Measurements from ENCODE around the gene CYSLTR2.
A peak's percentile ranks its signal among the peaks of the same experiment; 100 is the strongest.

Gene CYSLTR2

DNA sequence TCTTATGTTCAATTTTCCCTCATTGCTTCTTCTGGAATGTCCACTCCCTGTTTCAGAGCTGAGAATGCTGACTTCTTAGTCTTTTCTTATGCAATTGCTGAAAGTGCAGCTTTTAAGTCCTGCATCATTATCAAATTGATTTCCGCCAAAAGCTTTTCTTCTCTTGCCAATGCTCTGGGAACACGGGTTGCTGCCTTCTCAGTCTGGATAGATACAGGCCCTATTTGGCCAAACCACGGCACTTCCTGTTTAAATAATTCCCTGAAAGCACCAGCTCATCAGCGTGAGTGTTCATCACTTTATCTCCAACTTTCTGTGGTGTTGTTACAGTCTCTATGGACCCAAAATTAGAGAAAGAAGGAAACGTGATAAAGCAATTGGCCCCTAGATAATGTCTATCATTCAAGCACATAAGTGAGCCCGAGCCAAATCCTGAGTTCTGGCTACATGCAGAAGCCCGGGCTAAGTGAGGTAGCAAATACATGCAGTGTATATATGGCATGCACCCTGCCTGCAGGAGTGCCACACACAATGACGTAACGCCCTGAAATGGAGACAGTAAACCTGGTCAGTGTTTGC, 85.7 kb downstream of the CYSLTR2 start:
- no peak for DNase-seq (ENCODE audit: low read depth in 2 of 2)

- no peak for DNase-seq (ENCODE audit: low read depth in 2 of 2)
Observed at GRCh38 chr13:48741377-48741776, 87.6 kb downstream of the CYSLTR2 start.

- no peak for DNase-seq (ENCODE audit: low read depth in 2 of 2)
Observed at GRCh38 chr13:48746821-48747220, 93.1 kb downstream of the CYSLTR2 start.

- no peak for DNase-seq (ENCODE audit: low read depth in 2 of 2)
Observed at GRCh38 chr13:48748681-48749080, 95.0 kb downstream of the CYSLTR2 start.

GRCh38 chr13:48749144-48749543, 95.4 kb downstream of the CYSLTR2 start:
- no peak for DNase-seq (ENCODE audit: low read depth in 2 of 2)

GRCh38 chr13:48749699-48750473, 96.2 kb downstream of the CYSLTR2 start:
- peak; percentile 39 to 65 for DNase-seq (ENCODE audit: low read depth in 2 of 2)

- no peak for DNase-seq (ENCODE audit: low read depth in 2 of 2)
Observed at GRCh38 chr13:48750588-48751383, 97.1 kb downstream of the CYSLTR2 start.

DNA sequence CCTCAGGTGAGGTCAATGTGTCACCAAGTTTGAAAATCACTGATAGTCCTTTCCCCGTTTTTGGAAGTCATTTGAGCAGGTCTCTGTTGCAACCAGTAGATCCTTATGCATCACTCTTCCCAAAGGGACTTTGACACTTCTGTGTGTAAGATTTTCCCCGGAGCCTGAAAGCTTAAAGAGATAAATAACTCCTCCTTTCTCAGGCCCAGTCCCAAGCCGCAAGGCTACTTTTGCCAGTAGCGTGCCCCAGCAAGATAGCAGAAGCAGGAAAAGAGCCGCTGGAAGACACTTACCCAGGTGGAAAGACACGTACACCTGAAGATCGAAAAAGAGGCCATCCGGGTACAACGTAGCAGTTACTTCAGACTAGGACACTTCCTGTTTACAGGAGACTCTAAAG, 106.9 kb downstream of the CYSLTR2 start:
- no peak for DNase-seq (ENCODE audit: low read depth in 2 of 2)

All from activated CD4-positive, alpha-beta T cell treated with anti-CD3 and anti-CD28 coated beads for 24 hours (primary cell).